Heart right ventricle (tissue), 16 donors: Measurements from ENCODE around the gene CYP24A1. TPM values are rescaled to one million over a fixed set of nuclear protein-coding genes. Genes with fewer than 3 reads are reported as not detected.

ENCODE experiments used
- ATAC-seq, 8 donors: fragments of 200-7000 bp; cut with Tn5 transposase; one replicate each; pipeline ENCODE4 v1.9.1; 2020; ENCODE audit warnings: mild to moderate bottlenecking in 8 of 8, moderate library complexity in 8 of 8, moderate number of reproducible peaks in 1 of 8
- DNase-seq, 2 donors: peaks; one replicate each; pipeline ENCODE4 v3.0.0-alpha.2; 2020
- H3K27ac ChIP-seq, 10 donors: fragments of 200-600 bp; sonication (generic) in 2 of 10; one replicate each; pipeline versions ENCODE4 v1.5.0 to v1.8.0; 2020 to 2022; ENCODE audit warnings: mild to moderate bottlenecking in 3 of 10
- H3K27me3 ChIP-seq, 7 donors: fragments of 200-600 bp; one replicate each; pipeline ENCODE4 v1.8.0; 2021 to 2022; ENCODE audit warnings: mild to moderate bottlenecking in 2 of 7
- H3K36me3 ChIP-seq, 9 donors: fragments of 200-600 bp; sonication (generic) in 1 of 9; one replicate each; pipeline versions ENCODE4 v1.5.0 to v1.8.0; 2020 to 2022; ENCODE audit warnings: mild to moderate bottlenecking in 2 of 9
- H3K4me1 ChIP-seq, 9 donors: fragments of 200-600 bp; sonication (generic) in 1 of 9; one replicate each; pipeline versions ENCODE4 v1.5.0 to v1.8.0; 2020 to 2022; ENCODE audit warnings: mild to moderate bottlenecking in 4 of 9
- H3K4me3 ChIP-seq, 10 donors: fragments of 200-600 bp; sonication (generic) in 2 of 10; one replicate each; pipeline versions ENCODE4 v1.5.0 to v1.8.0; 2020 to 2022; ENCODE audit warnings: mild to moderate bottlenecking in 7 of 10, moderate library complexity in 2 of 10
- H3K9me3 ChIP-seq, 11 donors: fragments of 200-600 bp in 10 of 11; sonication (generic) in 2 of 11; one replicate each; pipeline versions ENCODE4 v1.5.0 to v1.8.0; 2013 to 2022; ENCODE audit warnings: mild to moderate bottlenecking in 2 of 11, control low read depth in 1 of 11, moderate library complexity in 1 of 11
- WGBS, 2 donors: extraction: QIAGEN DNeasy Blood & Tissue Kit; methylation state at CpG; one replicate each; pipeline ENCODE4 v1.1.7; 2013; ENCODE audit warnings: inconsistent platforms in 1 of 2; 5-methylcytosine and 5-hydroxymethylcytosine counted together
- intact Hi-C, 10 donors: fragments of 100-400 bp; cut with DNase I; formaldehyde crosslinking; loops; one replicate each; pipeline versions ENCODE4 v1.11.1 to v1.14.2; 2022
- polyA plus RNA-seq, 2 donors: library from polyadenylated mRNA; stranded (reverse); fragments of 200-250 nt; gene quantifications; one replicate each; pipeline ENCODE4 v1.2.3, GENCODE V29; 2013
- total RNA-seq, 10 donors: library from RNA; stranded (reverse); fragmentation: NEBNext Ultra II Directional in 3 of 10; extraction: Animal tissue kit (Norgen Biotek cat#: 25700) in 3 of 10; gene quantifications; one replicate each; pipeline versions ENCODE4 v1.2.1 to v1.2.4, GENCODE V29; 2021 to 2023
- TF ChIP-seq, protein P1 (sequence below), 9 donors: fragments of 200-600 bp; sonication (generic) in 2 of 9; IDR thresholded peaks; one replicate each; pipeline versions ENCODE4 v1.5.0 to v1.8.0; 2021 to 2022; ENCODE audit warnings: antibody characterized with exemption in 9 of 9, mild to moderate bottlenecking in 5 of 9, moderate library complexity in 1 of 9
- donor health status: Arrhythmogenic right ventricular cardiomyopathy.
- donor health status: ischemic (EF 13 %, LVEDD 7.1; RV severe dilation, severe dysfunction).
- donor health status: healthy with polysubstance abuse.
- donor health status: DM: no; HTN: yes; CAD: no.
- donor health status: DM: no; HTN: no; CAD: no.
- donor health status: ischemic (EF 25% LVEDD 6.9; RV normal size, moderate dysfunction).
- donor health status: ischemic (EF 25% LVEDD 5.7; RV mildly dilated, moderate dysfunction).
- donor health status: healthy.
- donor health status: DM: yes; HTN: yes; CAD: no.
- donor health status: Ischemic cardiomyopathy.
- donor health status: ischemic (EF 35%, LVEDD 5.7; RV mildly dilated, moderate dysfunction).
- donor health status: nonischemic (EF 11% LVEDD 7.7; RV severe dilation, severe dysfunction).
- donor health status: DM: yes; HTN: yes; CAD: no.
- donor health status: PGD.
- donor health status: ischemic (EF 29% LVEDD 5.4; RV normal size, mild dysfunction).
- donor health status: nonischemic (EF 23%, LVEDD 6.1; RV moderate dilation, normal function).

Gene CYP24A1
- total and polyA plus RNA-seq, 12 donors, result not detected

DNA sequence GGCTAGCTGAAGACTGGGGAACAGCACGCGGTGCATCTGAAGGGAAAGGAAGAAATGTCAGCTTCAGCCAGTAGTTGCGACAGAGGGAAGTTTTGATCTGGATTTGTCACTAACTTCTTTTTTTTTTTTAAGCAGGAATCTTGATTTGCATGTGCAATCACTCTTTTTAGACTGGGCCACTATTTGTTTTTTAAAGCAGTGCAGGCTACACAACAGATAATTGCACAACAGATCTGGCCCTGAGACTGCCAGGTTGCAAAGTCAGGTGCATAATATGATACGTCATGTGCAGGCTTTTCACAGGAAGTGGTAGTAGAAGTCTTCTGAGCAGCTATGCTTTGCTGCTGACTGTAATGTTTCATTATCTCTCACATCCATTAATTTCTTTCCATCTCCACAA, 47.6 kb upstream of the CYP24A1 start:
- no peaks in the 10 kb centered on the region for H3K9me3 ChIP-seq
- H3K27ac ChIP-seq, result no peak overlapping the region
- TF ChIP-seq, protein P1, sequence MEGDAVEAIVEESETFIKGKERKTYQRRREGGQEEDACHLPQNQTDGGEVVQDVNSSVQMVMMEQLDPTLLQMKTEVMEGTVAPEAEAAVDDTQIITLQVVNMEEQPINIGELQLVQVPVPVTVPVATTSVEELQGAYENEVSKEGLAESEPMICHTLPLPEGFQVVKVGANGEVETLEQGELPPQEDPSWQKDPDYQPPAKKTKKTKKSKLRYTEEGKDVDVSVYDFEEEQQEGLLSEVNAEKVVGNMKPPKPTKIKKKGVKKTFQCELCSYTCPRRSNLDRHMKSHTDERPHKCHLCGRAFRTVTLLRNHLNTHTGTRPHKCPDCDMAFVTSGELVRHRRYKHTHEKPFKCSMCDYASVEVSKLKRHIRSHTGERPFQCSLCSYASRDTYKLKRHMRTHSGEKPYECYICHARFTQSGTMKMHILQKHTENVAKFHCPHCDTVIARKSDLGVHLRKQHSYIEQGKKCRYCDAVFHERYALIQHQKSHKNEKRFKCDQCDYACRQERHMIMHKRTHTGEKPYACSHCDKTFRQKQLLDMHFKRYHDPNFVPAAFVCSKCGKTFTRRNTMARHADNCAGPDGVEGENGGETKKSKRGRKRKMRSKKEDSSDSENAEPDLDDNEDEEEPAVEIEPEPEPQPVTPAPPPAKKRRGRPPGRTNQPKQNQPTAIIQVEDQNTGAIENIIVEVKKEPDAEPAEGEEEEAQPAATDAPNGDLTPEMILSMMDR (IDR thresholded peaks at IDR 0.05), result no peak
- intact Hi-C loops, result loop anchor here in 7 of 10 donors (2.0 to 10.0 kb wide), 5 partner anchors 243 to 427 kb away; partner anchors contain the start of gene DOK5 (in 1 of the 7)
- no peak overlapping the region for H3K4me3 ChIP-seq
- WGBS, 2 donors, result 83 to 90% methylated on average over 4 of the region's 4 CpGs
- H3K27me3 ChIP-seq, result no peaks in the 10 kb centered on the region
- peaks cover 0 to 28% (median 0%) of the 10 kb centered on the region in 9 donors for H3K36me3 ChIP-seq
- peaks cover 0 to 32% (median 18%) of the 10 kb centered on the region in 9 donors for H3K4me1 ChIP-seq
- DNase-seq (no peak), ATAC-seq (no peak)

DNA sequence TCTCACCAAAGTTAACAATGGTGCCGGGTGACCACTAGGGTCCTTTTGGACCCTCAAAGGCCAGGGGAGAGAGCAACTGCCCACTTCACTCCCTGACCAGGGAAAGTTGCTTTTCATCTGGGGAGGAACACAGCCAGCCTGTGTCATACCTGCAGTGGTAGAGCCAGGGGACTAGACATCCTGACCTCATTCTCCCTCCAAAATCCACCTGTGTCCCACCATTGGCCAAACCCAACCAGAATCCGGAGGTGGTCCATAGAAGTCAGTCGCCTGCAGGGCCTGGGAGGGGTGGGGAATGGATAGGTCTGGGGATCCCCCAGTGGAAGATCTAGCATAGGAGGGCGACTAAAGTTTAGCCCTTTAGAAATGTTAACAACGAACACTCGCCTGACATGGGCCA, 46.9 kb upstream of the CYP24A1 start:
- DNase-seq (no peak), ATAC-seq (no peak)
- 94% methylated on average over 6 of the region's 6 CpGs for WGBS, 2 donors
- Histone ChIP-seq H3K27me3 (no peaks in the 10 kb centered on the region), H3K27ac (no peak overlapping the region), H3K9me3 (no peaks in the 10 kb centered on the region), H3K4me3 (no peak overlapping the region), H3K4me1 (peaks cover 0 to 35% (median 18%) of the 10 kb centered on the region in 9 donors), H3K36me3 (peaks cover 0 to 35% (median under 1%) of the 10 kb centered on the region in 9 donors)
- TF ChIP-seq, protein P1 (IDR thresholded peaks at IDR 0.05), result no peak
- intact Hi-C loops, result loop anchor here in 7 of 10 donors (2.0 to 10.0 kb wide), 5 partner anchors 244 to 428 kb away; partner anchors contain the start of gene DOK5 (in 1 of the 7)

- peaks cover 0 to 43% (median 22%) of the 10 kb centered on the region in 9 donors for H3K4me1 ChIP-seq
- intact Hi-C loops, result loop anchor here (2.0 to 10.0 kb wide), 6 partner anchors 245 to 429 kb away; partner anchors contain the start of gene DOK5 (in 2 of the 10)
Observed at GRCh38 chr20:54219751-54220426, 46.1 kb upstream of the CYP24A1 start.

DNA sequence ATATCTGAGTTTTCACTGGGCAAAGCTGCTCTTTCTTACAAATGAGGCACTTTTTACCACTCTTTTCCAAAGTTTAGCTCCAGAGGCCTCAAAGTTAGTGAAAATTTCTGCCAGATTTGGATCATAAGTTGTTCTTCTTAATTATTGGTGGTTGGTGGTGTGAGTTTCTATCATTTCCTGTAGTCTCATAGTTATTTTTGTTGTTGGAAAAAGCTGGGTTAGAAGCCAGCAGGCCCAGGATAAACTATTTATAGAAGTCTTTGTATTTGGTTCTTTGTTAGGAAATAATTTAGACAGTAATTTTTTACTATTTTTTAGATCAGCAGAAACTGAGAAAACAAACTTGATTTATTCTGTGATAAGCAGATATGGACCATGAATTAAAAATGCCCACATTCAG, 44.7 kb upstream of the CYP24A1 start:
- H3K27me3 ChIP-seq, result no peaks in the 10 kb centered on the region
- no peaks in the 10 kb centered on the region for H3K9me3 ChIP-seq
- ATAC-seq, result peak in 1 of 8 donors; percentile 41
- H3K27ac ChIP-seq, result peak overlapping the region in 7 of 10 donors; percentile 28 to 77 (median 57)
- intact Hi-C loops, result loop anchor here in 3 of 10 donors (2.0 to 5.0 kb wide), 3 partner anchors 259 to 429 kb away; partner anchors contain the start of gene DOK5 (in 1 of the 3)
- TF ChIP-seq, protein P1 (IDR thresholded peaks at IDR 0.05), result no peak
- peaks cover 0 to 55% (median 22%) of the 10 kb centered on the region in 9 donors for H3K4me1 ChIP-seq
- DNase-seq, result no peak
- no peak overlapping the region for H3K4me3 ChIP-seq
- peaks cover 0 to 49% (median 4%) of the 10 kb centered on the region in 9 donors for H3K36me3 ChIP-seq

More at GRCh38 chr20:54219751-54220426, 46.1 kb upstream of the CYP24A1 start:
- ATAC-seq (no peak), DNase-seq (no peak)
- H3K4me3 ChIP-seq, result no peak overlapping the region
- no peaks in the 10 kb centered on the region for H3K9me3 ChIP-seq
- no peak overlapping the region for H3K27ac ChIP-seq
- no peaks in the 10 kb centered on the region for H3K27me3 ChIP-seq
- WGBS, 2 donors, result 70 to 85% methylated on average over 6 of the region's 6 CpGs
- TF ChIP-seq, protein P1 (IDR thresholded peaks at IDR 0.05), result peak; percentile 29 to 74 (median 59)
- peaks cover 0 to 43% (median 4%) of the 10 kb centered on the region in 9 donors for H3K36me3 ChIP-seq
